ENCODE results near the gene ST3GAL3. TPM values are rescaled to one million over a fixed set of nuclear protein-coding genes. Genes with fewer than 3 reads are reported as not detected.

The ST3GAL3 gene
- total and polyA plus RNA-seq, 2 of the 13 experiments (the other 11 are each of a cell fraction or from before 2014, with no cell fraction given): 5.1 to 8.1 TPM

DNA sequence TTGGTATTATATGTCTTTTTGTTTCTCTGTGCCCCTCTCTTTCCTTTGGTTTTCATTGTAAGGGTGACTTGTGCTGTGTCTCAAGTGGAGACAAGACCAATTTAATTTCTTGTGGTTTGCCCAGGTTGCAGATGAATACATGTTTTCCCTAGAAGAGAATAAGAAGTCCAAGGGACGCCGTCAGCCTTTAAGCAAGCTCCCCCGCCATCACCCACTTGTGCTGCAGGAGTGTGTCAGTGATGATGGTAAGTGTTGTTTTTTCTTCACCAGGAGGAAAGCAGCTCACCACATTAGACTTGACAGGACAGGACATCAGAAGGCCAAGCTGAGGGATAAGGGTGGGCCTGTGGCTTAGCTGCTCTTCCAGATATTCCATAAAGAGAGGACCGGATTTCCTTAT is 23.8 kb upstream of the ST3GAL3 start:
- POLR2A ChIA-PET: no interaction called here
- WGBS (ENCODE audit: low lambda C conversion rate): 100% methylated on average over 4 of the region's 4 CpGs

More for the DNA sequence above, 23.8 kb upstream of the ST3GAL3 start:
- Histone ChIP-seq H2AFZ (ENCODE audit: low read length) (no peak overlapping the region), H3K4me1 (ENCODE audit: insufficient read depth, low read length) (no peaks in the 10 kb centered on the region), H3K4me2 (ENCODE audit: low read depth, low read length) (no peak overlapping the region), H3K79me2 (ENCODE audit: insufficient read depth, low read length) (no peaks in the 10 kb centered on the region), H3K36me3 (replicated peaks in 1 of 2; ENCODE audit: control insufficient read depth in 1 of 2, insufficient read depth in 2 of 2, low read length in 2 of 2) (peaks cover 40 to 59% of the 10 kb centered on the region in 2 experiments), H3K9ac (ENCODE audit: insufficient read depth, low read depth, low read length) (no peak overlapping the region), H4K20me1 (ENCODE audit: insufficient read depth, low read length) (no peaks in the 10 kb centered on the region), H3K9me3 (ENCODE audit: low read length) (no peaks in the 10 kb centered on the region), H3K4me3 (replicated peaks in 1 of 3; ENCODE audit: insufficient read depth in 1 of 3, low read depth in 2 of 3, low read length in 3 of 3) (no peak overlapping the region), H3K27ac (ENCODE audit: extremely low read length, insufficient read depth, low read length) (no peak overlapping the region), H3K27me3 (ENCODE audit: control insufficient read depth in 1 of 2, insufficient read depth in 2 of 2, low read length in 2 of 2) (no peaks in the 10 kb centered on the region)
- BruUV-seq (replicated peaks): no TSS peak
- no peak for FAIRE-seq
- no peak for ATAC-seq
- TF ChIP-seq ZNF530 (CRISPR knock-in tag; IDR thresholded peaks at IDR 0.05; ENCODE audit: low read depth) (no peak), ZNF460 (CRISPR knock-in tag; IDR thresholded peaks at IDR 0.05; ENCODE audit: borderline replicate concordance) (no peak), TARDBP (CRISPR knock-in tag; IDR thresholded peaks at IDR 0.05) (no peak), ATM (IDR thresholded peaks at IDR 0.05; ENCODE audit: borderline replicate concordance) (no peak), ZNF747 (CRISPR knock-in tag; IDR thresholded peaks at IDR 0.05; ENCODE audit: borderline replicate concordance) (no peak), ARNT (IDR thresholded peaks at IDR 0.05) (no peak), ZNF75D (CRISPR knock-in tag; IDR thresholded peaks at IDR 0.05; ENCODE audit: borderline replicate concordance) (no peak), SOX6 (IDR thresholded peaks at IDR 0.05) (no peak), SOX6 (CRISPR knock-in tag; IDR thresholded peaks at IDR 0.05) (no peak), HOXA9 (CRISPR knock-in tag; IDR thresholded peaks at IDR 0.05; ENCODE audit: borderline replicate concordance) (no peak), MLX (CRISPR knock-in tag; IDR thresholded peaks at IDR 0.05) (no peak), ATRX (CRISPR knock-in tag; IDR thresholded peaks at IDR 0.05; ENCODE audit: borderline replicate concordance) (no peak), HDAC6 (IDR thresholded peaks at IDR 0.05; ENCODE audit: low read depth, low read length) (no peak)
- TF ChIP-seq, protein P1, sequence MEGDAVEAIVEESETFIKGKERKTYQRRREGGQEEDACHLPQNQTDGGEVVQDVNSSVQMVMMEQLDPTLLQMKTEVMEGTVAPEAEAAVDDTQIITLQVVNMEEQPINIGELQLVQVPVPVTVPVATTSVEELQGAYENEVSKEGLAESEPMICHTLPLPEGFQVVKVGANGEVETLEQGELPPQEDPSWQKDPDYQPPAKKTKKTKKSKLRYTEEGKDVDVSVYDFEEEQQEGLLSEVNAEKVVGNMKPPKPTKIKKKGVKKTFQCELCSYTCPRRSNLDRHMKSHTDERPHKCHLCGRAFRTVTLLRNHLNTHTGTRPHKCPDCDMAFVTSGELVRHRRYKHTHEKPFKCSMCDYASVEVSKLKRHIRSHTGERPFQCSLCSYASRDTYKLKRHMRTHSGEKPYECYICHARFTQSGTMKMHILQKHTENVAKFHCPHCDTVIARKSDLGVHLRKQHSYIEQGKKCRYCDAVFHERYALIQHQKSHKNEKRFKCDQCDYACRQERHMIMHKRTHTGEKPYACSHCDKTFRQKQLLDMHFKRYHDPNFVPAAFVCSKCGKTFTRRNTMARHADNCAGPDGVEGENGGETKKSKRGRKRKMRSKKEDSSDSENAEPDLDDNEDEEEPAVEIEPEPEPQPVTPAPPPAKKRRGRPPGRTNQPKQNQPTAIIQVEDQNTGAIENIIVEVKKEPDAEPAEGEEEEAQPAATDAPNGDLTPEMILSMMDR (CRISPR knock-in tag; IDR thresholded peaks at IDR 0.05): no peak
- CTCF ChIA-PET (ENCODE audit: low intra/inter-chr PET ratio, low total read pairs): no interaction called here
- intact Hi-C loops (cut with micrococcal nuclease; ENCODE audit: unreplicated experiment): no loop called here
- in situ Hi-C loops (cut with HindIII; ENCODE audit: extremely low pct_ligation_motif_present, low pct_unique_long_range_greater_than_20kb): no loop called here
- DNase-seq (ENCODE audit: low spot score): no peak

Measured in HepG2 (cell line).